HG03432 (cell line): ENCODE results near the gene ZNRD2.
A peak's percentile ranks its signal among the peaks of the same experiment; 100 is the strongest.

ENCODE experiments used
- ATAC-seq: cut with Tn5 transposase; IDR thresholded peaks from one replicate; pipeline ENCODE4 v1.9.1; 2021; ENCODE audit warnings: mild to moderate bottlenecking, moderate library complexity; ENCODE audit not compliant: unreplicated experiment

The ZNRD2 gene

DNA sequence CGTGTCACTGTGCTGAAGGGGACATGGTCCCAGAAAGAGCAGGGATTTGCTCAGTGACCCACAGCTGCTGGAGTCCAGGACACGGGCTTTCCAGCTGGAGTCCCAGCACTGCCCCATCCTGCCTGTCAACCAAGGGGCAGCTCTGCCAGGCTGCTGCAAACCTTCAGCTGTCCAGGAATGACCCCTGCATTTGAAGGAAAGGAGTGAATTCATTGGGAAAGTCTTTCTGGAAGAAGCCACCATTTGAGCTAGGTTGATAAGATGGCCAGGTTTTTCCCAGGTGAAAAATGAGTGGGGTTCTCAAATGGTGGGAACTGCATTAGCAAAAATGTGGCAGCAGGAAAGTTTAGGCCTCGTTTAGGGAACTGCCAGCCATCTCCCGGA is 16.0 kb downstream of the ZNRD2 start:
- no peak for ATAC-seq

DNA sequence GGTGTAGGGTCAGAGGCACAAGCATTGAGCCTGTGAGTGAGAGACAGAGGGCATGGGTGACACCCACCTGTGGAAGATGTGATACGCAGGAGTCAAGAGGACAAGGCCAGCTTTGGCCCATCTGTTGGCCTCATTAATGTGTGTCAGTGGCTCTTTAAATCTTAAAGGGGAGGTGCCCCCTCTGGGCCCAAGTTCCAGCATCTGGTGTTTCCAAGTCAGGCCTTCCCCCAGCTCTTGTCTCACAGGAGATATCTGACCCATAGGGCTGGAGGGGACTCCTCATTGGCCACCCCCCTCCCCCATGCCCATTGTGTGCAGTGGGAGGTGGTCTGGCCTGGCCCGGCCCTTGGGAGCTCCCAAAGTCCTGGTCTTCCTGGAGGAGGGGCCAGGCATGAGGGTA is 16.4 kb downstream of the ZNRD2 start:
- no peak for ATAC-seq

- peak; percentile 75 for ATAC-seq
Measured at GRCh38 chr11:65588199-65589054, 18.1 kb downstream of the ZNRD2 start.

DNA sequence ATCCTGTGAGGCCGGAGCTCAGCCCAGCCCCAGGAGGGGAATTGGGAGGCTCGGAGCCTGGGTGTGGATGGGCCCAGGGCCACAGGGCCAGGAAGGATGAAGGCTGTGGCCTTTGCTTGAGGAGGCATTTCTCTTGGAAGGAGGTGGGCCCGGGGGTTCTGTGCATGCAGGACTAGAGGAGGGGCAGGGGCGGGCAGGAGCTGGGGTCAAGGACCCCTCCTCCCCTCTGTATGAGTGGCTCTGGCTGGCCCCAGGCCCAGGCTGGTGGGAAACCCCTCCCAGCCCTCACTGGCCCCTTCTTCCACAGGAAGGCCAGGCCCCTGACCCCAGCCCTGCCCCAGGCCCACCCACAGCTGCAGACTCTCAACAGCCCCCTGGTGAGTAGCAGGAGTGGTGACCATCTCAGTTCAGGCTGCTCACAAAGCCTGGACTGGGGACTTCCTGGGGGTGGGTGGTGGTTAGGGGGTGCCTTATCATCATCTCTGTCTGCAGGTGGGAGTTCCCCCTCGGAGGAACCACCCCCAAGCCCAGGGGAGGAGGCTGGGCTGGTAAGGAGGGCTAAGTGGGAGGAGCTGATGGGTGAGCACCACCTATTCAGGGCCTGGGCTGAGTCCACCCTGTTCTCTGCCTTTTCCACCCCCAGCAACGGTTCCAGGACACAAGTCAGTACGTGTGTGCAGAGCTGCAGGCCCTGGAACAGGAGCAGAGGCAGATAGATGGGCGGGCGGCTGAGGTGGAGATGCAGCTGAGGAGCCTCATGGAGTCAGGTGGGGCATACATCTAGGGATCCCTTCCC is 19.4 kb downstream of the ZNRD2 start:
- ATAC-seq = no peak

DNA sequence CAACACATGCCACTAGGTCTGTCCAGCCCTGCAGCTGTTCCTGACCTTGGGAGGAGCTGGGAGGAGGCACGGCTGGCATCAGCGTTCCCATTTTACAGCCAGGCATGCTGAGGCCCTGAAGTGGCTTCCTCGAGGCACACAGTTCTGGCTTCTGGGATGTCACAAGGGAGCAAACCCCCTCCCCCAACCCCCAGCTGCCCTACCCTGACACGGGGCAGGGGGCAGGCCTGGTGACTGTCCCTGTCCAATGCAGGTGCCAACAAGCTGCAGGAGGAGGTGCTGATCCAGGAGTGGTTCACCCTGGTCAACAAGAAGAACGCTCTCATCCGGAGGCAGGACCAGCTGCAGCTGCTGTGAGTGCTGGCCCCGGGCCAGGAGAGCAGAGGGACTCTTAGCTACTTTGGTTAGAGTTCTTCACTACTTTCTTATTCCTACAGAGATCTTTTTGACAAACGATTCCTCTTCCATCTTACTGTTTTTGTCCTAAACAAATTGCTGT is 20.0 kb downstream of the ZNRD2 start:
- no peak for ATAC-seq

- no peak for ATAC-seq
Measured at GRCh38 chr11:65591939-65592857, 21.9 kb downstream of the ZNRD2 start.

GRCh38 chr11:65592858-65593517 is 22.7 kb downstream of the ZNRD2 start:
- ATAC-seq = no peak

GRCh38 chr11:65593518-65594414 is 23.5 kb downstream of the ZNRD2 start:
- ATAC-seq = no peak

DNA sequence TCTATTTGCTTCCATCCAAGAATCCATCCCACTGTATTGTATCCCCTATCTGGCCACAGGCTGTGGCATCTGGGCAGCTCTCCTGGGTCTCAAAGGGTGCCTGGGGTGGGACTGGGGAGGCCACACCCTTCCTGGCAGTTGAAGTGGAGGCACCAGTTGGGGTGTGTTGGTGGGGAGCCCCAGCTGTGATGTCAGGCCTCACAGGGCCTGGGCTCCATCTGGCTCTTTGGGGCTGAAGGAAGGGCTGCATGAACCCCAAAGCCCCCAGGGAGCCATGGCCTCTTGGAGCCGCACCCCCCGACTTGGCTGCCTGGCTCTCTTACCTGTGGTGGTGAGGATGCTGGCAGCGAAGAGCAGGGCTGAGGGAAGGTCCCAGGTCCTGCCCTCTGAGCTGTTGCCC is 24.9 kb downstream of the ZNRD2 start:
- no peak for ATAC-seq

DNA sequence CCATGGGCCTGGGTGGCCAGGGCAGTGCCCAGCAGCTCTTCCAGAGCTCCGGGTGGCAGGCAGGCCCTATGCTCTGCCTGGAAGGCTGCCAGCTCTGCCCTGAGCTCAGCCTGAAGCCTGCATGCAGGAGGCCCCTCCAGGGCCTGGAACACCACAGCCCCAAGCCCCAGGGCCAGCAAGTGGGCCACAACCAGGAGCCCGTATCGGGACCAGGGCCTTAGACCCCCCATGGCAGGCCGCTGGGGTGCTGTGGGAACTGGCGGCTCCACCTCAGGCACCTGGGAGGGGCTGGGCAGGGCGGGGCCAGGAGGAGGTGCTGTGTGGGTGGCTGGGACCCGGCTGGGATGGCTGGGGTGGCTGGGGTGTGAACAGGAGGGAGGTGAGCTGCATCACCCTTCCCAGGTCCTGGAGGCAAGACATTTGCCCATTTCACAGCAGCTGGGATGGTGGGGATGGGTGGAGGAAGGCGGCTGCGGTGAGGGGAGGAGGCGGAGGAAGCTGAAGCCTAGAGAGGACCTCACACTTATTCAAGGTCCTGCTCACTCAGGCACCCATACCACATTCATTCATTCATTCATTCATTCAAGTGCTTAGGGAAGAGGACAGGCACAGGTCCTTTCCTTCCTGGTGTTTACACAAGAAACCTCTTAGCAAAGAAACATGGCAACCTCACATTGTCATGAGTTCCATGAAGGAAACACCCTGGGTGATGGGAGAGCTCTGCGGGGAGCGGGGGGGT is 25.4 kb downstream of the ZNRD2 start, which contains the start of gene KCNK7:
Gene KCNK7, minus strand, starts transcription at position 258 of the 739 bp plus-strand sequence. Its CDS starts 28 bp downstream, at position 230.
- no peak for ATAC-seq

GRCh38 chr11:65596520-65596919 is 26.2 kb downstream of the ZNRD2 start:
- ATAC-seq = no peak

DNA sequence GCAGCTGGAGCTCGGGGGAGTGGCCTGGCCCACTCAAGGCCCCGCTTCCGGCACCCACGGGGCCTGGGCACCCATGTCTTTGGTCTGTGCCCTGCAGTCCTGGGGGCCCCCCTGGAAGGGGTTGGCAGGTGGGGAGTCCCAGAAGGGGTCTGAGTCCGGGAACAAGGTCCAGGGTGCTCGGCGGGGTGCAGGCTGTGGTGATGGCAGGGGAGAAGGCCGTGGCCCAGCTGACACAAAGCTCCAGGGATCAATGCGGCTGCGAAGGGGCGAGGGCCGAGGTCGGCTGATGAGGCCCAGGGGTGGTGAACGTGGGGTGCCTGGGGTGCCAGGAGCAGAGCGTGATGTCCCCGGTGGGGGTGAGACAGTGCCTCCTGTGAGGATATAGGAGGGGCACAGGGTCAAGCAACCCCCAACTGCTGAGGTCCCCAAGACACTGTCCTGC is 28.0 kb downstream of the ZNRD2 start:
- no peak for ATAC-seq

GRCh38 chr11:65599216-65599954 is 29.1 kb downstream of the ZNRD2 start:
- no peak for ATAC-seq

DNA sequence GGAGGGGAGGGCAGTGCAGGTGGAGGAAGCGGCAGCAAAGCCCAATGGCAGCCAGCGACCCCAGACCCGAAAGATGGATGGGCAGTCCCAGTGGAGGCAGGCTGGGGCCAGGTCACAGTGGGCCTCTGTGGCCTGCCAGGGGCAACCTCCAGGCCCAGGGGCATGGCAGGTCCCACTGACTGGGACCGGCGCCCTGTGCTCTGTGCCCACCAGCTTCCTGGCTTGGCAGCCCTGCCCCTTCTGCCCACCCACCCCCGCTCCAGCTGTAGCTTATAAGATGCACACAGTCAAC is 29.6 kb downstream of the ZNRD2 start:
- ATAC-seq = no peak

DNA sequence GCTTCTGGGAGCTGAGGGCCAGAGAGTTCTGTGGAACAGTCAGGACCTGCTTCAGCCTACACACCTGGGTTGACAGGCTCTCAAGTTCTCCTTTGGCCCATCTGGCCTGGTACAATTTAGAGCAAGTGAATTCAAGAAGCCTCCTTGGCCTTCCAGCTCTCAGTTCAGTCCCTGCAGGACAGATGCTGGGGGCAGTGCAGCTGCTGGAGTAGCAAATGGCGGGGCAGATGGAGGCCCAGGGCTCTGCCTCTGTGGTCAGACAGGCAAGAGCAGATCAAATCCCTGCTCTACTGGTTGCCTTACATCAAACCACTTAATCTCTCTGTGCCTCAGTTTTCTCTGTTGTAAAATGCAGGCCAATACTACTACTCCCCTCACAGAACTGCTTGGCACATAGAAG is 34.0 kb downstream of the ZNRD2 start:
- no peak for ATAC-seq

- no peak for ATAC-seq
Measured at GRCh38 chr11:65606876-65607613, 36.8 kb downstream of the ZNRD2 start.
